Muscle layer of colon (tissue), 2 donors: ENCODE results near the gene TMBIM6.
"Not testable (repeated sequence)": the region's sequence is repeated elsewhere in the genome, so short reads cannot be mapped to it uniquely, and the experiment has no call there.

Source experiments
- H3K27ac ChIP-seq: one replicate; pipeline ENCODE4 v1.7.0; 2013; ENCODE audit warnings: low read depth, mild to moderate bottlenecking, low read length, moderate library complexity
- H3K27me3 ChIP-seq, 2 donors: one replicate each; pipeline ENCODE4 v1.7.0; 2013; ENCODE audit warnings: low read length in 2 of 2, mild to moderate bottlenecking in 2 of 2; ENCODE audit not compliant: insufficient read depth in 2 of 2, control insufficient read depth in 1 of 2
- H3K36me3 ChIP-seq: one replicate; pipeline ENCODE4 v1.7.0; 2013; ENCODE audit warnings: mild to moderate bottlenecking, low read length; ENCODE audit not compliant: insufficient read depth
- H3K4me1 ChIP-seq: one replicate; pipeline ENCODE4 v1.7.0; 2013; ENCODE audit warnings: mild to moderate bottlenecking, low read length; ENCODE audit not compliant: insufficient read depth
- H3K4me3 ChIP-seq, 2 donors: one replicate each; pipeline ENCODE4 v1.7.0; 2013; ENCODE audit warnings: low read length in 2 of 2, low read depth in 1 of 2, mild to moderate bottlenecking in 1 of 2, moderate library complexity in 1 of 2
- H3K9ac ChIP-seq: one replicate; pipeline ENCODE4 v1.7.0; 2013; ENCODE audit warnings: low read length
- H3K9me3 ChIP-seq: one replicate; pipeline ENCODE4 v1.7.0; 2013; ENCODE audit warnings: mild to moderate bottlenecking, low read length
- donor health status: abdominal sarcoma.
- donor health status: Adenocarcinoma of cecum.

The TMBIM6 gene

DNA sequence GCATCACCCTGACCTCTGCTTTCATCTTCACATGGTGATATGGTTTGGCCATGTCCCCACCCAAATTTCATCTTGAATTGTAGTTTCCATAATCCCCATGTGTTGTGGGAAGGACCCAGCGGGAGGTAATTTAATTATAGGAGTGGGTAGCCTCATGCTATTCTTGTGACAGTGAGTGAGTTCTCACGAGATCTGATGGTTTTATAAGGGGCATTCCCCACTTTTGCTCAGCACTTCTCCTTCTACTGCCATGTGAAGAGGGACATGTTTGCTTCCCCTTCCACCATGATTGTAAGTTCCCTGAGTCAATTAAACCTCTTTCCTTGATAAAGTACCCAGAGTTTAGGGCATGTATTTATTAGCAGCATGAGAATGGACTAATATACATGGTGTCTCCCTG lies 38.2 kb downstream of the TMBIM6 start:
- no peaks in the 10 kb centered on the region for H3K9me3 ChIP-seq
- no peak overlapping the region for H3K27ac ChIP-seq
- no peaks in the 10 kb centered on the region for H3K36me3 ChIP-seq
- H3K4me1 ChIP-seq, result peaks cover 16% of the 10 kb centered on the region
- H3K4me3 ChIP-seq, result no peak overlapping the region
- no peak overlapping the region for H3K9ac ChIP-seq
- no peaks in the 10 kb centered on the region for H3K27me3 ChIP-seq

- H3K27ac ChIP-seq, H3K9me3 ChIP-seq, H3K27me3 ChIP-seq, H3K36me3 ChIP-seq, H3K4me3 ChIP-seq, H3K9ac ChIP-seq: not testable (repeated sequence)
- peaks cover 16% of the 10 kb centered on the region for H3K4me1 ChIP-seq
Measured at GRCh38 chr12:49780914-49781313, 39.6 kb downstream of the TMBIM6 start.

DNA sequence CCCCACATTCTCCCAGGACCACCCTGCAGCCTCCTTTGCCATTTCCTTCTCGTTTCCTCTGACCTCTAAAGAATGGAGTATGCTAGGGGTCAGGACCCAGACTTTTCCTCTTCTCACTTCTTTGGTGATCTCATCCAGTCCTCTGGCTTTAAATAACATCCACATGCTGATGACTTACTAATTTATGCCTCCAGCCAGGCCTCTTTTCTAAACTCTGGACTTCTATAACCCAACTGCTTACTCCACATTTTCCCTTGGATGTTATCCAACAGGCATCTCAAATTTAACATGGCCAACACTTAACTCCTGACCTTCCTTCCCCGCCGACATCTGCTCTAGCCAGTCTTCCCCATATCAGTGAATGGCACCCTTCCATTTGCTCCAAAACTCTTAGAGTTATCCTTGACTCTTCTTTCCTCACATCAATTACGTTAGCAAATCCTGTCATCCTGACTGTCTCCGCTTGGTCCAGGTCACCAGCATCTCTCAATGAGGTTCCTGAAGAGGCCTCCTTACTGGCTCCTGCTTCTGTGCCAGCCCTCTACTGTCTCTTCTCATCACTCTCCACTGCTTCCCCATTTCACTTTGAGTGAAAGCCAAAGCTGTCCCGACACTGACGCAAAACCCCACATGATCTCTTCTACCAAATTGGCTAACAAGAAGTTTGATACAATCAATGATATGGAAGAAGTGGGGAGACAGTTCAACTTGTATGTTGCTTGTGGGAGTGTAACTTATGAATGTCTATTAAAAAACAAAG lies 42.7 kb downstream of the TMBIM6 start:
- H3K27me3 ChIP-seq, result no peaks in the 10 kb centered on the region
- H3K4me1 ChIP-seq, result peaks cover 9% of the 10 kb centered on the region
- no peaks in the 10 kb centered on the region for H3K9me3 ChIP-seq
- no peak overlapping the region for H3K27ac ChIP-seq
- no peaks in the 10 kb centered on the region for H3K36me3 ChIP-seq
- H3K9ac ChIP-seq, result no peak overlapping the region
- H3K4me3 ChIP-seq, result no peak overlapping the region

GRCh38 chr12:49784756-49785409 lies 43.5 kb downstream of the TMBIM6 start:
- Histone ChIP-seq H3K4me1 (peaks cover 9% of the 10 kb centered on the region), H3K36me3 (no peaks in the 10 kb centered on the region), H3K27me3 (no peaks in the 10 kb centered on the region), H3K27ac (no peak overlapping the region), H3K4me3 (no peak overlapping the region), H3K9me3 (no peaks in the 10 kb centered on the region), H3K9ac (no peak overlapping the region)

DNA sequence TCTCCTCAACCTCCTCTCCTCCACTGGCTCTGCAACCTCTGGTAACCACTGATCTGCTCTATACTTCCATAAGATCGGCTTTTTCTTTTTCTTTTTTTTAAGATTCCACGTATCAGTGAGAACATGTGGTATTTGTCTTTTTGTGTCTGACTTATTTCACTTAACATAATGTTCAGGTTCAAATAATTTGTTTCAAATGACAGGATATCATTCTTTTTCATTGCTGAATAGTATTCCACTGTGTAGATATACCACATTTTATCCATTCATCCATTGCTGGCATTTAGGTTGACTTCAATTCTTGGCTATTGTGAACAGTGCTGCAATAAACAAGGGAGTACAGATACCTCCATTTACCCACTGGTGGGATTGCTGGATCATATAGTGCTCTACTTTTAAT lies 46.3 kb downstream of the TMBIM6 start:
- Histone ChIP-seq H3K9me3 (no peaks in the 10 kb centered on the region), H3K9ac (no peak overlapping the region), H3K4me1 (peaks cover 9% of the 10 kb centered on the region), H3K4me3 (no peak overlapping the region), H3K27me3 (no peaks in the 10 kb centered on the region), H3K27ac (no peak overlapping the region), H3K36me3 (peaks cover 5% of the 10 kb centered on the region)

- Histone ChIP-seq H3K4me1 (no peaks in the 10 kb centered on the region), H3K9ac (no peak overlapping the region), H3K9me3 (no peaks in the 10 kb centered on the region), H3K36me3 (peaks cover 5% of the 10 kb centered on the region), H3K4me3 (no peak overlapping the region), H3K27me3 (no peaks in the 10 kb centered on the region), H3K27ac (no peak overlapping the region)
Measured at GRCh38 chr12:49789992-49790391, 48.6 kb downstream of the TMBIM6 start.

GRCh38 chr12:49790741-49791555 lies 49.6 kb downstream of the TMBIM6 start:
- H3K9me3 ChIP-seq, result no peaks in the 10 kb centered on the region

DNA sequence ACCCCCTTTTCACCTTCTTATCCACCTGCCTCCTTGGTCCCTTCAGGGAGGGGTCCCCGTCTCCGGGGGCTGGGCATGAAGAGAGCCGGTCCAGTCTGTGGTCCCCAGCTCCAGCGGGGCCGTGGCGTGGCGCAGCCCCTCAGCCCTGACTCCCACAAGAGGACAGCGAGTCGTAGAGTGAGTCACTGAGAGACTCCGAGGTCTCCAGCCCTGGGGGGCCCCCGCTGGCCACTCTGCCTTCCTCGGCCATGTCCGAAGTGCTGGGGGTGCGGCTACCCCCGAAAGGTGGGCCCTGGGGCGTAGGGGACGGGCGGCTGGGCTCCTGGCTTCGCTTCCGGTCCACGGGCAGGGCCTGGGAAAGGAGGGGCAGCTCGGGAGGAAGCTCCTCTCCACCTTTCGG lies 50.3 kb downstream of the TMBIM6 start:
- no peaks in the 10 kb centered on the region for H3K27me3 ChIP-seq
- no peak overlapping the region for H3K9ac ChIP-seq
- H3K4me1 ChIP-seq, result no peaks in the 10 kb centered on the region
- no peak overlapping the region for H3K4me3 ChIP-seq
- H3K27ac ChIP-seq, result no peak overlapping the region
- no peaks in the 10 kb centered on the region for H3K9me3 ChIP-seq
- peaks cover 5% of the 10 kb centered on the region for H3K36me3 ChIP-seq

More at GRCh38 chr12:49790741-49791555, 49.6 kb downstream of the TMBIM6 start:
- no peaks in the 10 kb centered on the region for H3K27me3 ChIP-seq
- no peak overlapping the region for H3K27ac ChIP-seq
- peaks cover 5% of the 10 kb centered on the region for H3K36me3 ChIP-seq
- no peak overlapping the region for H3K9ac ChIP-seq
- no peak overlapping the region for H3K4me3 ChIP-seq
- no peaks in the 10 kb centered on the region for H3K4me1 ChIP-seq

DNA sequence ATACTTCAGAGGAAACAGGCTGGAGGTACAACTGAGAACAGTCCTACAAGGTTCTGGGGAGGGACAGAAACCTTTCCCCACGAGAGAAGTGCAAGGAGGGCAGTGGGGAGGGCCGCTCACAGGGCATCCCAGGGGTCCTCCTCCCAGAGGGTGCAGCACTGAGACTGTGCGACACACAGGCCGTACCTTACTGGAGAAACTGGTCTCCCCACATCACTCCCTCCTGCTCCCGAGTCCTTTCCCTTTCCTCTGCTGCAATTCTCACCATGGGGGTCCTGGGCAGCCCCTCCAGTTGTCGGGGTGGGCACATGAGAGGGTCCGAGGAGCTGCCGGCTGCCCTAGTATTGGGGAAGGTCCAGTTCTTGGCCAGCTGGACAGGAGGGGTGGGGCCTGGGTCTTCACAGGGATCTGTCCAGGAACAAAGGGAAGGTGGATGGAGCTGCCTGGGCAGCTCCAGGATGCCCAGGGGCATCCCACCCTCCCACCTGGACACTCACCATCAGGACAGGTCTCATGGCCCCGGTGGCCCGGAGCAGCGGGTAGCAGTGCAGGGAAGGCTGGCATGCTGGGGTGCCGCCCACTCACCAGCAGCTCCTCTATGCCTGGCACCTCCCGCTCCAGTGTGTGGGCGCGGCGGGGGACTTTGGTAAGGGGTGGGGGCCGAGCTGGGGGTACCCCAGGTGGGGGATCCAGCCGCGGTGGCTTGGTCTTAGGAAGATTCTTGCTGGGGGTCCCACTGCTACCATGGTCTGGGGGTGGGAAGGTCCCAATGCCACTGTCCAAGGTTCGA lies 51.0 kb downstream of the TMBIM6 start:
- Histone ChIP-seq H3K27me3 (no peaks in the 10 kb centered on the region), H3K27ac (no peak overlapping the region), H3K4me1 (no peaks in the 10 kb centered on the region), H3K36me3 (peaks cover 10% of the 10 kb centered on the region), H3K9me3 (no peaks in the 10 kb centered on the region), H3K4me3 (no peak overlapping the region), H3K9ac (no peak overlapping the region)

DNA sequence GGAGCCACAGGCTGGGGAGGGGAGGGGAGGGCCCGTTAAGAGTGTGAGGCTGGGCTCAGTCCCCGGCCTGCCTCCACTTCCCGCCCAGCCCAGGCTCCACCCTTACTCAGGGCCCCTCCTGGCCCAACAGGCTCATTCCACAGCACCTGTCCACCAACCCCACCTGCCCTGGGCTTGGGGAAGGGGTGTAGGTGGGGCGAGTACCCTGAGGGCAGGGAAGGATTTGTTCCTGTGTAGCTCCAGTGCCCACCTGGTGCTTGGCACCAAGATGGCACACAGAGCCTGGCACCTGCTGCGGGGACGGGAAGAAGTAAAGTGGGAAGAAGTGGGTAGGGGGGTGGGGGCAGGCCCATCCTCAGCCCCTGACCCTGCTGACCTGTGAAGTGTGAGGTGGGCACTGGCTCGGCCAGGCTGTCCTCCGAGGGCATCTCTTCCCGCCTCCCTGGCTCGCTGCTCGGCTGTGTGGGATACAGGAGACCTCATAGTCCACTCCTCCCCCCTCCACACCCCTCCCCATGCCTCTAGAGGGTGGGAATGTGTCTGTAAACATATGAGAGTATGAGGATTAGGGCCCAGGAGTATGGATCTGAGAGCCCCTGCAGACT lies 51.7 kb downstream of the TMBIM6 start:
- H3K9ac ChIP-seq, result no peak overlapping the region
- no peak overlapping the region for H3K27ac ChIP-seq
- H3K9me3 ChIP-seq, result no peaks in the 10 kb centered on the region
- no peak overlapping the region for H3K4me3 ChIP-seq
- H3K36me3 ChIP-seq, result peaks cover 17% of the 10 kb centered on the region
- no peaks in the 10 kb centered on the region for H3K27me3 ChIP-seq
- H3K4me1 ChIP-seq, result no peaks in the 10 kb centered on the region
